IMR-90 (cell line): ENCODE results near the gene MOB2. TPM values are rescaled to one million over a fixed set of nuclear protein-coding genes. Genes with fewer than 3 reads are reported as not detected.

Source experiments
- ATAC-seq: fragments of 200-7000 bp; cut with Tn5 transposase; 2 replicates; pipeline ENCODE4 v1.9.1; 2020; ENCODE audit warnings: low read depth, mild to moderate bottlenecking, moderate library complexity
- BruUV-seq: library from RNA; stranded (reverse); fragments of 400-500 nt; replicated peaks from 2 replicates; lab custom pipeline; 2021; lab: Mats Ljungman, UMichigan
- CTCF ChIA-PET: fragments of 300-600 bp; formaldehyde crosslinking; extraction: SDS; loops from one replicate; lab custom pipeline; 2021; ENCODE audit warnings: antibody characterized with exemption; lab: Yijun Ruan, JAX
- POLR2A ChIA-PET: fragments of 300-600 bp; sonication (Branson Sonifier 250); formaldehyde crosslinking; loops from one replicate; lab custom pipeline; 2022; ENCODE audit warnings: antibody characterized with exemption; ENCODE audit not compliant: unreplicated experiment; lab: Charles Lee
- DNase-seq: peaks from one replicate; pipeline ENCODE4 v3.0.0; 2013
- H2AFZ ChIP-seq: replicated peaks from 2 replicates; pipeline ENCODE3; 2013; ENCODE audit warnings: low read length, mild to moderate bottlenecking; ENCODE audit not compliant: poor library complexity
- H2AK5ac ChIP-seq: 2 replicates; pipeline ENCODE4 v1.6.1; 2013; ENCODE audit warnings: low read depth, low read length, inconsistent platforms
- H2AK9ac ChIP-seq: replicated peaks from 2 replicates; pipeline ENCODE3; 2013; ENCODE audit warnings: mild to moderate bottlenecking, low read depth, low read length, moderate library complexity; ENCODE audit not compliant: poor library complexity
- H2BK120ac ChIP-seq: 2 replicates; pipeline ENCODE4 v1.6.1; 2013; ENCODE audit warnings: low read depth, low read length, inconsistent platforms
- H2BK15ac ChIP-seq: 3 replicates; pipeline ENCODE4 v1.6.1; 2013; ENCODE audit warnings: low read depth, low read length, inconsistent platforms
- H2BK20ac ChIP-seq: 2 replicates; pipeline ENCODE4 v1.6.1; 2013; ENCODE audit warnings: low read depth, mild to moderate bottlenecking, inconsistent platforms, low read length, moderate library complexity
- H2BK5ac ChIP-seq: 2 replicates; pipeline ENCODE4 v1.6.1; 2013; ENCODE audit warnings: mild to moderate bottlenecking, low read depth, low read length, inconsistent platforms; ENCODE audit not compliant: poor library complexity, severe bottlenecking
- H3K14ac ChIP-seq: replicated peaks from 2 replicates; pipeline ENCODE4 v1.6.1; 2013; ENCODE audit warnings: low read depth, low read length, inconsistent platforms
- H3K18ac ChIP-seq: 2 replicates; pipeline ENCODE4 v1.6.1; 2013; ENCODE audit warnings: low read depth, low read length, control low read depth
- H3K23ac ChIP-seq: 2 replicates; pipeline ENCODE4 v1.6.1; 2013; ENCODE audit warnings: low read depth, low read length, inconsistent platforms
- H3K27ac ChIP-seq: 2 replicates; pipeline ENCODE4 v1.5.1; 2013; ENCODE audit warnings: mild to moderate bottlenecking, control low read depth, low read length; ENCODE audit not compliant: insufficient read depth
- H3K27me3 ChIP-seq: 2 replicates; pipeline ENCODE4 v1.6.1; 2013; ENCODE audit warnings: low read length; ENCODE audit not compliant: control insufficient read depth, insufficient read depth
- H3K36me3 ChIP-seq: 2 replicates; pipeline ENCODE4 v1.6.1; 2013; ENCODE audit warnings: low read length, mixed read lengths; ENCODE audit not compliant: control insufficient read depth, insufficient read depth
- H3K4ac ChIP-seq: 2 replicates; pipeline ENCODE4 v1.6.1; 2013; ENCODE audit warnings: low read depth, low read length, inconsistent platforms
- H3K4me1 ChIP-seq: 2 replicates; pipeline ENCODE4 v1.6.1; 2013; ENCODE audit warnings: low read length, mixed read lengths; ENCODE audit not compliant: control insufficient read depth, insufficient read depth
- H3K4me2 ChIP-seq: 2 replicates; pipeline ENCODE4 v1.6.1; 2013; ENCODE audit warnings: low read depth, mild to moderate bottlenecking, control low read depth, low read length, moderate library complexity
- H3K4me3 ChIP-seq: 2 replicates; pipeline ENCODE4 v1.5.1; 2013; ENCODE audit warnings: low read depth, mild to moderate bottlenecking, control low read depth, low read length, moderate library complexity; ENCODE audit not compliant: insufficient read depth
- H3K56ac ChIP-seq: 2 replicates; pipeline ENCODE4 v1.6.1; 2013; ENCODE audit warnings: low read length, inconsistent platforms; ENCODE audit not compliant: insufficient read depth; ENCODE audit errors: extremely low read depth
- H3K79me1 ChIP-seq, 2 experiments: 2 replicates each; pipeline ENCODE4 v1.6.1; 2013; ENCODE audit warnings: low read length in 2 of 2, inconsistent platforms in 1 of 2, low read depth in 1 of 2
- H3K9ac ChIP-seq: 2 replicates; pipeline ENCODE4 v1.6.1; 2013; ENCODE audit warnings: low read depth, low read length, control low read depth
- H3K9me1 ChIP-seq: 2 replicates; pipeline ENCODE4 v1.6.1; 2013; ENCODE audit warnings: low read length, inconsistent platforms; ENCODE audit not compliant: insufficient read depth
- H3K9me3 ChIP-seq: 2 replicates; pipeline ENCODE4 v1.6.1; 2013; ENCODE audit warnings: low read length; ENCODE audit not compliant: control insufficient read depth, insufficient read depth
- H4K20me1 ChIP-seq: 2 replicates; pipeline ENCODE4 v1.6.1; 2013; ENCODE audit warnings: low read length, inconsistent platforms; ENCODE audit not compliant: insufficient read depth
- H4K5ac ChIP-seq: 2 replicates; pipeline ENCODE4 v1.6.1; 2013; ENCODE audit warnings: mild to moderate bottlenecking, low read depth, low read length, control low read depth
- H4K8ac ChIP-seq, 2 experiments: 2 replicates each; pipeline ENCODE4 v1.6.1; 2013; ENCODE audit warnings: low read depth in 2 of 2, low read length in 2 of 2, control low read depth in 1 of 2, inconsistent platforms in 1 of 2
- H4K91ac ChIP-seq: 2 replicates; pipeline ENCODE4 v1.6.1; 2013; ENCODE audit warnings: low read depth, low read length, inconsistent platforms; ENCODE audit not compliant: insufficient read depth
- BHLHE40 ChIP-seq: fragments of 150-350 bp; IDR thresholded peaks from 2 replicates; pipeline ENCODE4 v1.6.1; 2016; ENCODE audit warnings: mild to moderate bottlenecking, low read depth, low read length
- CEBPB ChIP-seq: IDR thresholded peaks from 2 replicates; pipeline ENCODE4 v1.6.1; 2012; ENCODE audit warnings: low read depth, low read length, improper control_type of control experiment
- CHD1 ChIP-seq: IDR thresholded peaks from 2 replicates; pipeline ENCODE4 v1.6.1; 2012; ENCODE audit warnings: low read depth, low read length, improper control_type of control experiment
- FOS ChIP-seq: fragments of 150-350 bp; IDR thresholded peaks from 2 replicates; pipeline ENCODE4 v1.6.1; 2016; ENCODE audit warnings: low read depth, low read length
- MAFK ChIP-seq: IDR thresholded peaks from 2 replicates; pipeline ENCODE4 v1.6.1; 2012; ENCODE audit warnings: low read depth, low read length, improper control_type of control experiment
- MAZ ChIP-seq: IDR thresholded peaks from 2 replicates; pipeline ENCODE4 v1.6.1; 2012; ENCODE audit warnings: low read depth, mild to moderate bottlenecking, low read length, improper control_type of control experiment, moderate library complexity, borderline replicate concordance
- MXI1 ChIP-seq: IDR thresholded peaks from 2 replicates; pipeline ENCODE4 v1.6.1; 2012; ENCODE audit warnings: low read depth, mild to moderate bottlenecking, low read length, moderate library complexity, borderline replicate concordance
- NFE2L2 ChIP-seq: fragments of 150-350 bp; IDR thresholded peaks from 2 replicates; pipeline ENCODE4 v1.6.1; 2016; ENCODE audit warnings: low read depth, mild to moderate bottlenecking, low read length
- POLR2A ChIP-seq: IDR thresholded peaks from 2 replicates; pipeline ENCODE4 v1.6.1; 2012; ENCODE audit warnings: mild to moderate bottlenecking, low read depth, low read length
- RAD21 ChIP-seq: IDR thresholded peaks from 2 replicates; pipeline ENCODE4 v1.6.1; 2012; ENCODE audit warnings: low read length, improper control_type of control experiment
- RCOR1 ChIP-seq: IDR thresholded peaks from 2 replicates; pipeline ENCODE4 v1.6.1; 2012; ENCODE audit warnings: mild to moderate bottlenecking, low read length, improper control_type of control experiment; ENCODE audit not compliant: insufficient replicate concordance
- RFX5 ChIP-seq: IDR thresholded peaks from 2 replicates; pipeline ENCODE4 v1.8.0; 2012; ENCODE audit warnings: low read depth, mild to moderate bottlenecking, low read length, moderate library complexity
- SMC3 ChIP-seq: fragments of 150-350 bp; IDR thresholded peaks from 2 replicates; pipeline ENCODE4 v1.6.1; 2016; ENCODE audit warnings: low read depth, mild to moderate bottlenecking, antibody characterized with exemption, low read length, moderate library complexity
- WGBS, 2 experiments: methylation state at CpG; one replicate each; pipeline versions ENCODE4 v1.1.5 to v1.1.7; 2013; ENCODE audit warnings: missing lambda C conversion rate in 2 of 2; ENCODE audit not compliant: insufficient read length in 1 of 2; ENCODE audit errors: extremely low coverage in 2 of 2; 5-methylcytosine and 5-hydroxymethylcytosine counted together
- dilution Hi-C: fragments of 300-500 bp; cut with HindIII; formaldehyde crosslinking; loops from one replicate; pipeline ENCODE4 v1.14.3; 2018; ENCODE audit warnings: low sequenced_read_pairs; ENCODE audit not compliant: unreplicated experiment
- in situ Hi-C: fragments of 300-500 bp; cut with MboI; formaldehyde crosslinking; loops from 3 replicates; pipeline ENCODE4 v1.14.3; 2019; ENCODE audit warnings: low sequenced_read_pairs, inconsistent platforms, mixed read lengths
- intact Hi-C: fragments of 100-400 bp; cut with micrococcal nuclease; formaldehyde crosslinking; loops from 2 replicates; pipeline ENCODE4 v1.10.0; 2022
- polyA plus RNA-seq, 3 experiments: library from polyadenylated mRNA; depleted of rRNA; stranded (reverse); fragments of >200 nt; gene quantifications; 2 replicates each; pipeline ENCODE4 v1.2.3, GENCODE V29; 2012; ENCODE audit warnings: low replicate concordance in 1 of 3
- total RNA-seq: library from RNA; depleted of rRNA; stranded (reverse); fragments of >200 nt; gene quantifications from 2 replicates; pipeline ENCODE4 v1.2.3, GENCODE V29; 2012
- TF ChIP-seq, protein P1 (sequence below): fragments of 150-350 bp; IDR thresholded peaks from 2 replicates; pipeline ENCODE4 v1.6.1; 2016; ENCODE audit warnings: low read depth, mild to moderate bottlenecking, low read length, moderate library complexity, borderline replicate concordance
- TF ChIP-seq, protein P2 (sequence below): fragments of 150-350 bp; IDR thresholded peaks from 2 replicates; pipeline ENCODE4 v1.6.1; 2017; ENCODE audit warnings: mild to moderate bottlenecking, antibody characterized with exemption, low read length, low read depth
- TF ChIP-seq, protein P3 (sequence below): conservative IDR thresholded peaks from 2 replicates; pipeline ENCODE4 v1.5.1; 2012; ENCODE audit warnings: mild to moderate bottlenecking, low read depth, low read length, improper control_type of control experiment

The MOB2 gene
- total and polyA plus RNA-seq, 2 of the 4 experiments (the other 2 are of a cell fraction): 23.7 to 36.2 TPM

DNA sequence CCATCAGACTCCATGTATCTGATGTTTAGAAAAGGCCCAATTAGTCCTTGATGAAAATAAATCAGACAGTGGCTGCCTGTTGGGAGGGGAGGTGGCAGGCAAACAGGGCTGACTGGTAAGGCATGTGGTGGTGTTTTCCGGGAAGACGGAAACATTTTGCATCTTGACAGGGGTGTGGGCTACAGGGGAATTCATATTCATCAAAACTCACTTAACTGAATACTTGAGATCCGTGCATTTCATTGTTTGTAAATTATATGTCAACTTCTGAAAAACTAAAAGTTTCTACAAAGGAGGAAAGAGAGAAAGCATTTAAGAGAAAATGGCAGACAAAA, 10.1 kb upstream of the MOB2 start:
- Histone ChIP-seq H3K18ac (no peak overlapping the region), H2AFZ (no peak overlapping the region), H3K56ac (no peak overlapping the region), H3K14ac (no peak overlapping the region), H3K9me1 (peaks cover 19% of the 10 kb centered on the region), H2BK15ac (no peak overlapping the region), H2BK20ac (no peak overlapping the region), H3K4me1 (no peaks in the 10 kb centered on the region), H4K20me1 (peaks cover 75% of the 10 kb centered on the region), H2BK5ac (no peak overlapping the region), H3K27me3 (no peaks in the 10 kb centered on the region), H3K4me2 (no peak overlapping the region), H3K27ac (no peak overlapping the region), H3K9ac (no peak overlapping the region), H3K79me1 (peaks cover 46 to 67% of the 10 kb centered on the region in 2 experiments), H3K23ac (no peak overlapping the region; the same call in 1 of the 2 replicates), H3K36me3 (peaks cover 4% of the 10 kb centered on the region), H4K91ac (no peak overlapping the region), H4K5ac (no peak overlapping the region), H3K9me3 (no peaks in the 10 kb centered on the region), H4K8ac (no peak overlapping the region), H3K4ac (no peak overlapping the region), H2BK120ac (no peak overlapping the region), H2AK5ac (no peak overlapping the region), H2AK9ac (no peak overlapping the region), H3K4me3 (no peak overlapping the region)
- ATAC-seq (no peak), DNase-seq (no peak)
- CTCF ChIA-PET: no interaction called here
- POLR2A ChIA-PET: no interaction called here
- BruUV-seq: no TSS peak
- in situ Hi-C loops: no loop called here
- dilution Hi-C loops: no loop called here
- intact Hi-C loops: no loop called here
- no peak for TF ChIP-seq MXI1
- TF ChIP-seq SMC3: no peak
- no peak for TF ChIP-seq CEBPB
- TF ChIP-seq, protein P1, sequence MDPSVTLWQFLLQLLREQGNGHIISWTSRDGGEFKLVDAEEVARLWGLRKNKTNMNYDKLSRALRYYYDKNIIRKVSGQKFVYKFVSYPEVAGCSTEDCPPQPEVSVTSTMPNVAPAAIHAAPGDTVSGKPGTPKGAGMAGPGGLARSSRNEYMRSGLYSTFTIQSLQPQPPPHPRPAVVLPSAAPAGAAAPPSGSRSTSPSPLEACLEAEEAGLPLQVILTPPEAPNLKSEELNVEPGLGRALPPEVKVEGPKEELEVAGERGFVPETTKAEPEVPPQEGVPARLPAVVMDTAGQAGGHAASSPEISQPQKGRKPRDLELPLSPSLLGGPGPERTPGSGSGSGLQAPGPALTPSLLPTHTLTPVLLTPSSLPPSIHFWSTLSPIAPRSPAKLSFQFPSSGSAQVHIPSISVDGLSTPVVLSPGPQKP: no peak
- no peak for TF ChIP-seq RAD21
- TF ChIP-seq FOS: no peak
- no peak for TF ChIP-seq NFE2L2
- no peak for TF ChIP-seq RFX5
- TF ChIP-seq RCOR1: no peak
- TF ChIP-seq, protein P2, sequence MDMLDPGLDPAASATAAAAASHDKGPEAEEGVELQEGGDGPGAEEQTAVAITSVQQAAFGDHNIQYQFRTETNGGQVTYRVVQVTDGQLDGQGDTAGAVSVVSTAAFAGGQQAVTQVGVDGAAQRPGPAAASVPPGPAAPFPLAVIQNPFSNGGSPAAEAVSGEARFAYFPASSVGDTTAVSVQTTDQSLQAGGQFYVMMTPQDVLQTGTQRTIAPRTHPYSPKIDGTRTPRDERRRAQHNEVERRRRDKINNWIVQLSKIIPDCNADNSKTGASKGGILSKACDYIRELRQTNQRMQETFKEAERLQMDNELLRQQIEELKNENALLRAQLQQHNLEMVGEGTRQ: no peak
- no peak for TF ChIP-seq MAZ
- TF ChIP-seq BHLHE40: no peak
- no peak for TF ChIP-seq MAFK
- TF ChIP-seq CHD1: no peak
- TF ChIP-seq POLR2A: no peak
- TF ChIP-seq, protein P3, sequence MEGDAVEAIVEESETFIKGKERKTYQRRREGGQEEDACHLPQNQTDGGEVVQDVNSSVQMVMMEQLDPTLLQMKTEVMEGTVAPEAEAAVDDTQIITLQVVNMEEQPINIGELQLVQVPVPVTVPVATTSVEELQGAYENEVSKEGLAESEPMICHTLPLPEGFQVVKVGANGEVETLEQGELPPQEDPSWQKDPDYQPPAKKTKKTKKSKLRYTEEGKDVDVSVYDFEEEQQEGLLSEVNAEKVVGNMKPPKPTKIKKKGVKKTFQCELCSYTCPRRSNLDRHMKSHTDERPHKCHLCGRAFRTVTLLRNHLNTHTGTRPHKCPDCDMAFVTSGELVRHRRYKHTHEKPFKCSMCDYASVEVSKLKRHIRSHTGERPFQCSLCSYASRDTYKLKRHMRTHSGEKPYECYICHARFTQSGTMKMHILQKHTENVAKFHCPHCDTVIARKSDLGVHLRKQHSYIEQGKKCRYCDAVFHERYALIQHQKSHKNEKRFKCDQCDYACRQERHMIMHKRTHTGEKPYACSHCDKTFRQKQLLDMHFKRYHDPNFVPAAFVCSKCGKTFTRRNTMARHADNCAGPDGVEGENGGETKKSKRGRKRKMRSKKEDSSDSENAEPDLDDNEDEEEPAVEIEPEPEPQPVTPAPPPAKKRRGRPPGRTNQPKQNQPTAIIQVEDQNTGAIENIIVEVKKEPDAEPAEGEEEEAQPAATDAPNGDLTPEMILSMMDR: no peak
- no CpG with 5 or more reads among the region's 3 CpGs for WGBS, 2 experiments
